ENCODE data around the gene NAP1L4.
A peak's percentile ranks its signal among the peaks of the same experiment; 100 is the strongest.

The NAP1L4 gene

DNA sequence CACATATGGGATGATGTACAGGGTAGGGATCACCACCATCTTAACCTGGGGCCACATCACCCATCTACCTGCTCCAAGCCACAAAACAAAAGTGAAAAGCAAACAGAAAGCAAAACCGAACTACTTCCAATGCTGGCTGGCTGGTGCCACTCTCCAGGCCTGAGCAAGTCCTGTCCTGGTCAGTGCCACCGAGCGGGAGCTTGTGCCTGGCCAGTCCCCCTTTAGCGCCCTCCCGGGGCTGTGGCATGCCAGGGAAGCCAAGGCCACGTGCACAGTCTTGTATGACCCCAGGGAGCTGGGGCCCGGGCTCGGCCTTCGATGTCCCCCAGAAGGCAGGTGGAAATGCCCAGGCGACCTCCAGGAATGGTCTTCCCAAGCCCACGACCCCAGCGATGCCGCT is 17.9 kb upstream of the NAP1L4 start:
- DNase-seq, result no peak

DNA sequence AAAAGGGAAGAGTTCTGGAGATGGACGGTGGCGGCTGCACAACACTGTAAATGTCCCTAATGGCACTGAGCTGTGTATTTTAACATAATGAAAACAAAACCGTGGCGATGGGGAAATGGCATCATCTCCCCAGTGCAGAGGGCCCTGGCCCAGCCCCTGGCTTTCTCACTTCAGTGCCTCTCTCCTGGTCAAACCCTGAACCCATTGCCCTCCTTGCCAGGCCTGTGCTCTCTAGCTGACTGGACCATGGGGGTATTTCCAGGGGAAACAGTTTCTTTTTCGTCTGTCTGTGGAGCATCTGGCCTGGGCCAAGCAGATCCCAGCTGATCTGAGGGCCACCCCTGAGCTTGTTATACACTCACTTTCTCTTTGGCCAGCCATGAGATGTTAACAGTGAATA is 17.4 kb upstream of the NAP1L4 start:
- DNase-seq, result no peak

DNA sequence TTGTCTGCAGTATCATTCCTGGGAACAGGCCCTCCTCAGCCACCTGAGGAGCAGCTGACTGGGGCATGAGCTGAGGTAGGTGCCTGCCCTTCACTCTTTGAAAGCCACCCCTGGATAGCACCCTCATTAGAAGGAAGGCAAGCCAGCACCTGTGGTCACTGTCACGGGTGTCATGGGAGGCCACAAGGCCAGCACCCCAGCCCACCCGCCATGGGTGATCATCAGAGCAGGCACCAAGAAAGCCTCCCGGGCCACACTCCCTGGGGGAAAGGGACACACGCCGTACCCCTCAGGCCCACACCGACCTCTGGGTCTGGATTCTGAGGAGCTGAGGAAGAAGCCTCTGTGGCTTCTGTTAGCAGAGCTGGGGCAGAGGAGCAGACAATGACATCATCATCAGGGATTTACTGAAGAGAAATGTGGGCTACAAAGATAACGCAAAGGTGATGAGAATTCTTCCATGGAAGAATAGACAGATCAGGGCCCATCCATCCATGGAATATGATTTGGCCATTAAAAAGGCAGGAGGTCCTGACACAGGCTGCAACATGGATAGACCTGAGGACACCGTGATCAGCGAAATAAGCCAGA is 16.7 kb upstream of the NAP1L4 start:
- DNase-seq, result no peak

DNA sequence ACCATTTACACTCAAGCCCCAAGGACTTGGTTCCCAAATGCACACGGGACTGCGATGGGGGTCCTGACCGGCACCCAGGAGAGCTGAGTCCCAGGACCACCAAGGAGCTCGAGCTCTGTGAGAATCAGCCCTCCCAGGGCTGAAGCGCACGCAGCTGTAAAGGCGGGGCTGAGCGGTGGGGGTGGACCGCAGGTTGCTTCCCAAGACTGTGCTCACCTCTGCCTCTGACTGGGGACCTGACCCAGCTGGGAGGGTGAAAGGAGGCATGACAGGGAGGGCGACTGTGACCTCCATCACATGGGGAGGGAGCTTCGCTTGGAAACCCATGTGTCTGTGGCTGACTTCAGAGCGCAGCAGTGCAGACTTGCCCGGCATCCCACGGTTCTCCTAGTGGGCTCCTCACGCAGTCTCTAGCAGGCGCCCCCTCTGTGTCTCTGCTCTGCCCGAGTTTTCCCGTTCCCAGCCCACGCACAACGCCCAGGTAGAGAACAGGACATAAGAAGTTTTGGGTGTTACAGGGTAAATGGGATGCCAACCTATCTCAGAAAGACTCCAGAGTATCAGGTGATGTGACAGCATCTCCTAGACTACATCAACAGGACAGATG is 15.4 kb upstream of the NAP1L4 start:
- no peak for DNase-seq

DNA sequence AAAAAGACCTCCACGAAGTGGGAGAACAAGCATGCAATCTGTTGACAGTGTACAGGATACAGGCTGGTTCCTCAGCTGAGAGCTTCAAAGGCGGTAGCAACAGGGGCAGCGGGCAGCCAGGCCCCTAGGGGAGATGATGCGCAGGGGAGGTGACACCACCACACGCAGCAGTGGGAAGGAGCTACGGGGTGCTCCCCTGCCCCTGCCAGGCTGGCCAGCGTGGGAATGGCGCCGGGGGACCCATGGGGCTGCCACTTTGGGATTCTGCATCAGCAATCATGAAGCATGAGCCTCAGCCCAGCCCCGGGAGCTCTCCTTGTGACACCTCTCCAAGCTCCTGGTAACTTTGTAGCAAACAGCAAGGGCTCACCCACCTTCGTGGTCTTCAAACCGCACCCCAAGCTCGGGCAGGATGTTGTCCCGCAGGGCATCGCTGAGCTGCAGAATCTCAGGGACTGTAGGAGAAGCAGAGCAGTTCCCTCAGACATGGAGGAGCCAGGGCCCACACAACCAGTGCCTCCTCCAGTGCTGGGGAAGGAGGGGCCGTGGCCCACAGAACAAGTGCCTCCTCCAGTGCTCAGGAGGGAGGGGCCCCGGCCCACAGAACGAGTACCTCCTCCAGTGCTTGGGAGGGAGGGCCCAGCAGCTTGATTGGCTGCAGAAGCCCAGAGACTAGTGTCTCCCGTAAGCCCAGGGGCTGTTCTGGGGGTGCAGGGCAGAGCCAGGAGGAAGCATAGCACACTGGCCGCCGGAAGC is 14.6 kb upstream of the NAP1L4 start:
- DNase-seq, result no peak

DNA sequence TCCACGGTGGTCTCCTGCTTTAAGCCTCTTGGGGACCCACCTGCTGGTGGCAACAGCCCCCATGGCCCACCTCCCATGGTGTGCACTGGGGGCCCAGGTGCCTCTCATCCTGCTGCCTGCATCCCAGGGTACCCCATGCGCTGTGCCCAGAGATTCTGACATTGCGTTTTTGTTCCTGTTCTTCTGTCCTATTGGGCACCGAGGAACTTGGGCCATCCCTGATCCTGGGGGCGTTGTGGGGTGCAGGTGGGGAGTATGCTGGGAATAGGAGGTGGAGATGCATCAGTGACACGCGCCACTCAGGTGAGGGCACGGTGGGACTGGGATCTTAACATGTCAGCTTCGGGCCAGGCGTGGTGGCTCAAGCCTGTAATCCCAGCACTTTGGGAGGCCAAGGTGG is 12.4 kb upstream of the NAP1L4 start:
- DNase-seq, result no peak

DNA sequence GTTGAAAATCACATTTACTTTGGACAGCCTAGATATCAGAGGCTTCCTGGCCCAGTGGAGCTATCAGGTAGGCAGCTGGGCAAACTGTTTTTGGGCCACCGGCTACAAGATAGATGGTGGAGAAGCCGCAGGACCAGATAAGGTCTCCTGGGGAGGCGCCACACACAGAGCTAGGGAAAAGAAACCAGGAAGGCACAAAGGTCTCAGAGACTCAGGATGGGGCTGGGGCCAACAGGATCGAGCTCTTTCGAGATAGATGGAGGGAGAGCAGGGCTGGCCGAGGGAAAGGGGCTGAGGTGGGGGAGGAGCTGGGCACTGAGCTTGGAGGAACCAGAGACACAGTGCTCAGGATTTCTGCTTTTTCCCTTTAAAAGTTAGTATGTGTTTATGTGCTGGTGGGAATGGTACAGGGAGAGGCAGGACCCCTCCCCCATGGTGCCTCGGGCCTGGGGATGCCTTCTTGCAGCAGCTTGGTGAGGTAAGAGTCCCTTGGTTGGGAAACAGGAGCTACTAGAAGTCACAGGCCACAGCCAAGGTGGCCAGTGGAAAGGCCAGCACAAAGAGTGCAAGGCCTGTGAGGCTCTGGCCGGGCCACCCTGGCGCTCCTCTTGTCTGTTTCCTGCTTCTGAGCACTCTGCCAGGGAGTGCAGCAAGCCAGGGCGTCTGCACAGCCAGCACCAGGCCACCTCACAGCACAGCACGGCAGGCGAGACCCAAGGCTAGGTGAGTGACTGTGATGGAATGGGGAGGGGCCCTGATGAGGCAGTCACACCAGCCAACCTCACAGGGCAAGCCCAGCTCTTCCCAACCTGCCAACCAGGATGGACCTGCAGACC is 11.5 kb upstream of the NAP1L4 start:
- DNase-seq, result no peak

DNA sequence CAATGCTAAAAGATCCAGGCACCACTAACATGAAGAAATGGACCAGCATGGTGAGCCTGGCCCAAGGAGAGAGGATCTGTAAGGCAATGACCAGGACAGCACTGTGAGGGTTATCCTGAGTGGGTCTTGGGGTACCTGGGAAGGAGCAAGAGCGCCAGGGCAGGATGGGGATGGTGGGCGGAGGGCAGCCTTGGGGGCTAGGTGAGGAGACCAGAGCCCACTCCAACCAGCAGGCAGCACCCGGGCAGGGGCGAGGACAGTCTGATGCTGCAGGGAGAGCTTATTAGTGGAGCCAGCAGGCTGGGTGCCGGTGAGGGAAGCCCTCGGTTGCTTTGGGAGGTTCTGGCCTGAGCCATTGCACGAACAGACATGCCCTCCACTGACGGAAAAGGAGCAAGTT is 10.7 kb upstream of the NAP1L4 start:
- DNase-seq, result no peak

DNA sequence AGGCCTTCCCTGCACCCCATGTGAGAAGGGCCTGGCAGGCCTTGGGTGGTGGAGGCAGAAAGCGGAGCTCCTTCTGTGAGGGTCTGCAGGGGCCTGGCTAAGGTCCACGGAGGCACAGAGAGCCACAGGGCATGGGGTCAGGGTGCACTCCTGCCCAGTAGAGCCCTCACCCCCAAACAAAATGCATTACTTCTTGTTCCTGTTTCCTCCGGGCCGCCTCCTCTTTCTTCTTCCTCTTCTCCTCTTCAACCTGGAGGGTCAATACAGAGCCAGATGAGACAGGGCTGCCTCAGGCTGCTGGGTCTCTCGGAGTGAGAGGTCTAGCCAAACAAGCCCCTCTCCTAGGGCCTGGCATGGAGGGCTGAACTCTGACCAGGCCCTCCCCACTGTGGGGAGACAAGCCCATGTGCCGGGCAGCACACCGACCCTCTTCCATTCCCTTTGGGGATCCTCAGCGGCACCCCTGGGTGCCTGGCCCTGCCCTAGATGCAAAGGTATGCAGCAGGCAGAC is 10.3 kb upstream of the NAP1L4 start:
- DNase-seq, result no peak

DNA sequence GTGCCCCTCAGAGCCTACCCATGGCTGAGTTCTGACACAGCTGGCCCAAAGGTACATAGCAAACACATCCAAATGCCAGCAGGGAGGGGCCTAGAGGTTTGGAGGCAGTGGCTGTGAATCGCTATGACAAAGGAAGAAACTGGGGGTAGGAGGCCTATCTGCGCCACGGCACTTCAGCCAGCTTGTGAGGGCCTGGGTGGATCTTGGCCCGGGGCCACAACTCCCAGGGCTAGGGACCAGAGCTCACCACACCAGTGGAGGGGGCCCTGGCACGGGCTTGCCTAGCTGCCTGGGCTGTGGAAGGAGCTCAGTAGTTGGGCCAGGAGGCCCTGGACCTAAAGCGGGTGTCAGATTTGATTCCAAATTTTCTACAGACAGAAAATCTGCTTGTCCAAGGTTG is 9.4 kb upstream of the NAP1L4 start:
- DNase-seq, result no peak

DNA sequence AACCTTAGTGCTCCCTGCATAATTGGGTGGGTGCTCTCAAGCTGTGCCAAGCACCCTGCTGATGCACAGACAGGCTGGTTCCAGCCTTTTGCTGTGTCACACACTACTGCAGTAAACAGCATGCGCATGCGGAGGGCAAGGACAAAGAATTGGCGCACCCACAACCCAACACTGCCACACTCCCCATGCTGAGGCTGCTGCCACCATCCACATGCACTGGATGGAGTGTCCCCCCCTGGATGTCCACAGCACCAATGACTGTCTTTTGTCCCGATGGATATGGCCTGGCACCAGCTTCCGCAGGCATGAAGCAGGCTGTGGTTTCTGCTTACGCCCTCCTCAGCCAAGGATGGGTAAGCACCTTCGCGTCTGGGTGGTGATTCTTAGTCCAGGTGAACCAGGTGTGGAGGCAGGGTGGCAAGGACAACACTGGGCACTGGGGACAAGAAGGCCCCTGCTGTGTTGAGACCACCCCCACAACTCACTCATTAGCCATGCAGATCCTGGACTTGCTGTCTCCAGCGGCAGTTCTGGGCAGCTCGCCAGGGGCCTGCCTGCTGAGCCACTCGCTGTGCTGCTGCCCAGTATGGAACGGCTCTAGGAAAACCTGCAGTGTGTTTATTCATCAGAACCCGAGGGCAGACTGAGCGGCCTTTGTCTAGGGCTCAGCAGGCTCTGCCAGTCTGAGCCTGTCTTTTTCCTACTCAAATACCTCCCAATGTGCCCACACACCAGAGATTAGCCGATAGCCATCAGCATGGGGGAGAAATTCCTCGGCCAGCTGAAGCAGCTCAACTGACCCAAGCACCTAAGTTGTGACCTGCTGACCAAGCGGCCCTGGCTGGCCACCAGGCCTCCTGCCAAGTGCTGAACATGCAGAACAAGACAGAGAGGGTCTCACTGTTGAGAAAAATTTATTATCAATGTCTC is 8.2 kb upstream of the NAP1L4 start:
- DNase-seq, result peak; percentile 51

DNA sequence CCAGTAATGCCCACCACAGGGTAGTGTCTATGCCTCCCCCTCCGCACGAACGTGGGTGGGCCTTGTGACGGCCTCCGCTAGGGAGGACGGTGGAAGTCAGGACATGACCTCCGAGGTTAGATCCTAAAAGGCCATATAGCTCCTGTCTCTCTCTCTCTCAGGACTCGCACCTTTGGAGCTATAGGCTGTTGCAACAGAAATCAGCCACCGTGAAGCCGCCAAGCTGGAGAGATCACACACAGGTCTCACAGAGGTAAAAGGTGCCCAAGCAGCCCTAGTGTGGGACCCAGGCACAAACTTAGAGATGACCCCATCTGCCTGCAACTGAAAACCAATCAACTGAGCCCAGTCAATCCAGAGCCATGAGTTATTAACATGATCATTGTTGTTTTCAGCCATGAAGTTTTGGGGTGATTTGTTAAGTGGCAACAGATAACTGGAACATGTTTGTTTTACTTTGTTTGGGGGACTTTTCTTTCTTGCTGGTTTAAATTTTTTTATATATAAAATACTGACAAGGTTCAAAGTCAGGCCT is 7.4 kb upstream of the NAP1L4 start:
- no peak for DNase-seq

DNA sequence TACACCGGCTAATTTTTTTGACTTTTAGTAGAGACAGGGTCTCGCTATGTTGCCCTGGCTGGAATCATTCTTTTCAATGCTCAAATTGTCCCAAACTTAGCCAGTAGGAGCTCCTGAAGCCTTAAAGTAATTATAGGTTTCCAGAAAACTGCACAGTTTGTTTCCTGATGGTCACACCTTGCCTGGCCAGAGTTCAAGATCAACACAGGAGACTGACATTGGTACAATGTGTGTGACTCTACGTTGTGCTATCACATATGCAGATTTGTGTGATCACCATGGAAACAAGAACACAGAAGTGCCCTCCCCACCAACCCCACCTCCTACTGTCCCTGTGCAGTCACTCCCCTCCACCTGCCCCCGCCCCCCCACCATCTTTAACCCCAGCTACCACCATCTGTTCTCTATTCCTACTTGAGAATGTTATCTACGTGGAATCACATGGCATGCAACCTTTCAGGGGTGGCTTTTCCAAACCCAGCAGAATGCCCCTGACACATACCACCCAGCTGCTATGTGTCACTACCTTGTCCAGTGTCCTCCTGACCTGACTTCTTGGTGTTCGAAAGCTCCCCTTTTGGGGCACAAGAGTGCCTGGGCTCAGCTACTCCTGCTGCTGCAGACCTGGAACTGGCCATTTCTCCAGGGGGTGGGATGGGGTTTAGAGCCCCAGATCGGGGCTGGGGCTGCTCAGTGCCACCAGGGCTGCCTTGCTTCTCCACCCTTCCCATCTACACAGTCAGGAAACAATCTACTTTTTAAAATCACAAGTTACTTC is 6.1 kb upstream of the NAP1L4 start:
- DNase-seq, result no peak

DNA sequence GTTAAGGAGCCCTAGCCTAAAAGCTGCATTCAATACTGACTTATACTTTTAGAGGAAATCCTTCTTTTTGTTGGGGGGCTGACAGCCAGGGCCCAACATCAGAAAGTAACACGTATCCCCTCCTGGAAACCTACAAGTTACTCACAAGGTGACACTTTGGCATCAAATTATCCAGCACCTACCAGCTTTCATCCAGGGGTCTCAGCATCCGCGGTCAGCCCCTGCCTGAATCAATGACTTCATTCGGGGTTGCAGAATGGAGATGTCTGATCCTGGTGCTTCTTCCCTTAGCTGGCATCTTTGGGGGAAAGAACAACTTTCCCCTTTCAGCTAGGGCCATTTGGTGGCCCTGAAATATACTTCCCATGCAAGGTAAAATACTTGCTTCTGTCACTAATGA is 5.3 kb upstream of the NAP1L4 start:
- no peak for DNase-seq

DNA sequence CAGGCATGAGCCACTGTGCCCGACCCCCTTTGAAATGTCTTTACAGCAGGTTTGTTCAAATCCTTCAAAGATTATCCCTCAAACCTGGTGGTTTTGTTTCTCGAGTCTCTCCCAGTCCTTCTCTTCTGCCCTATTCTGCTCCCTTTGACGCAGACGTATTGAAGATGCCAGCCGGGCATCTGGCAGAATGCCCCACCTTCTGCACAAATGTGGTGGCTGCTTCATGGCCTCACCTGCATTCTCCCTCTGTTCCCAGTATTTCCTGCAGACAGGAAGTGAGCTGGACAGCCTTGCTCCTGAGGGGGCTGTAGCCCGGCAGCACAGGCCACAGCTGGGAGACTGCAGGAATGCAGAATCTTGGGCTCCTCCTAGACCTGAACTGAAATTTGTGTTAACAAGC is 4.8 kb upstream of the NAP1L4 start:
- no peak for DNase-seq

DNA sequence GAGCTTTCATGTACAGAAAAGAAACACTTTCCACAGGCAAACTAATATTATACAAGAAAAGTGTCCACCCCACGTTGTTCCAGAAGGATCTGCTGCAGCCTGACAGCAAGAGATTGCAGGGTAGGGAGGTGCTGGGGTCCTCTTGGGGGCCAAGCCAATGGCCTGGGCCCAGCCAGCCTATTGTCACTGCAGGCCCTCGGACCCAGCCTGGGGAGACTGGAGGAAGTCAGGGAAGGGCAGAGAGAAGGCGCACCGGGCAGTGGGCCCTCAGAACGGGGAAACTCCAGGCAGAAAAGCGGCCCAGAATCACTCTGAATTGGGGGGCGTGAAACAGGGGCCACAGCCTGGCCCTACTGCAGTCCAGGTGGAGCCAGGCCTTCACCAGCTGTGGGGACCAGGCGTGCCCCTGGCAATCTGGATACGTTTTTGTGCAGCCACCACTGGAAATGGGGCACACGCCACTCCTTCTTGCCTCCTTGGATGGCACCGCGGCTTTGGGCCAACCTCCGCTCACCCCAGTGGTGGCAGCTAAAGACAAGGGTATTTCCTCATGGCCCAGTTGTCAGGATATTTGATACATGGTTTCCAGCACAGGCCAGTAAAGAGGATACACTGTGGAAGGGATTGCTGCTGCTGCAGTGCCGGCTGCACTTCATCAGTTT is 3.9 kb upstream of the NAP1L4 start:
- no peak for DNase-seq

DNA sequence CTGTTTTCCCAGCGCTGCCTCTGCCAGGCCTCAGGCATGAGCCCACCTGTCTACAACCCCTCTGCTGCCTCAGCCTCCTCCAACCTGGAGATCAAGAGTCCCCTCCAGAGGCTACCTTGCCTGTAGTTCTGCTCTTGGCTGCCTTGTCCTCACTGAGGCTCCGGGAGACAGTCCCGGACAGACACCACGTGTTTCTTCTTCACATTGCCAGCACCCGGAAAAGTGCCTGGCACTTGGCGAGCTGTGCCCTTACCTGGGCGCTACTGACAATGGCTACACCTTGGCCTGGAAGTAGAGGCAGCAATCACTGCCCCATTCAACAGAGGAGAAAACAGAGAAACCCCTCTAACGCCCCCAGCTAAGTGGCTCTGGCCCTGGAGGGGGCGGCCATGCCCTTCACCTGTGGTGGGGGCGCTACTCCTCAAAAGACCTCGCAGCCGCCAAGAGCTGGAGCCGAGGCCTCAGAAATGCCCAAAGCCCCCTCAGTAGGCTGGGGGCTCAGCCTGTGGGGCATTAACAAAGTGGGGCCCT is 3.0 kb upstream of the NAP1L4 start:
- DNase-seq, result no peak

DNA sequence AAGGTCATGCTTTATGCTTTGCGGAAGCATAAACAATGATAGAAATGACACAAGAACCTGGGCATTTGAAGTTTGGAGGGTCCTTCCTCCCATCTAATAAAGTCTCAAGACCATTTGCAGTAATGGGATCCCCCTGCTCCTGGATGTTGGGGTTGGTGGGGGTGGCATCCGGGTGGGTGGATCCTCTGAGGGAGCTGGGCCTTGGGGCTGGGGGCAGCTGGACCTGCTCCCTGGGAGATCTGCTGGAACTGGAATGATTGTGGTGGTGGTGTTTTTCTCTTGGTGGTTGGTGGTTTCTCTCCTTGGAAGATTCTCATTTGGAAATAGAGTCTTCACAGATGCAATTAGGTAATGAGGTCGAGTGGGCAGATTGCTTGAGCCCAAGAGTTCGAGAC is 2.2 kb upstream of the NAP1L4 start:
- DNase-seq, result no peak

DNA sequence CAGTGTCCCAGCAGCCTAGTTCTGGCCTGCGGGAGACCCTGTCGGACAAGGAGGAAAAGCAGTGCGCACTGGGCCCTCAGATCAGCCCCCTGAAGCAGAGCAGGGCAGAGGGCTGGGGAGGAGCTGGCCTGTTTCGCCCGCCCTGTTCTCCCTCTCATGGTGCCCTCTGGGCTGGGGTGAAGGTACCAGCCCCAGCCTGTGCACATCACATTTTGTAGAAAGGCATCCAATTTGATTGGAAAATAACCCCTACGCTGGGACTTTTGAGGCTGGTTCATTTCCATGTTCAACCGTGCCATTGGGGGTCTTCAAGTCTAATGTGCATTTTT is 832 bp upstream of the NAP1L4 start:
- DNase-seq, result no peak

DNA sequence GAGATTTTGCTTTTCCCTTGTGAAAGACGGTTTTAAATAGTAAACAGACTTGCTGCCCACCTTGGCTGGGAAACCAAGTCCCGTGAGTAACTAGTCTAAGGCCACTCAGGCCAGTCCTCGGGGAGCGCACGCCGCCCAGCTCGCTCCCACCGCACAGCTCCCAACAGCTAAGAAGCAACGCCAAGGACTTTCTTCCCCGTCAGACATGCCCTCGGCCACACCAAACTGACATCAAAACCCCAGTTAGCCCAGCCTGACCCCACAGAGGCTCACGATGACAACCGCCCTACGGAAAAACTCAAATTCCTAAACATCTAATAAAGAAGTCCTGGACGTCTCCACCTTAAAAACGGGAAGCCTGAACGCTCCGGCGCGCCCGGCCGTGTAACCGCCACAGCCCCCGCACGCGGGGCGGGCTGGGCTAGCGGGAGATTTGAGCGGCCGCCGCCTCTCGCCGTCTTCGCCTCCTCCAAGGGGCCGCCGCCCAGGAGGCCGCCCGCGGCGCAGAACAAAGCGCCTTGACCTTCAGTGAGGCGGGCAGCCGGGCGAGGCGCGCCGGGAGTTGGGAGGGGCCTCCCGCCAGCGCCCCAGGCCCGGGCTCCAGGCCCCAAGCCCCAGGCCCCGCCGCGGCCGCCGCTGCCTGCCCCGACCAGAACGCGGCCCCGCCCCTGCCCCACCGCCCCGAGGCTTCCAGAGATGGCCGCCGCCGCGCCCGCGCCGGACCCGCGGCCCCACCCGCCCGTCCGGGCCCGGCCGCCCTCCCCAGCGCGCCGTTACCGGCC is 486 bp downstream of the NAP1L4 start:
- DNase-seq, result no peak
